Natural killer cell (primary cell): ENCODE measurements around the gene POLK. TPM values are rescaled to one million over a fixed set of nuclear protein-coding genes. Genes with fewer than 3 reads are reported as not detected.

Experiments
- ATAC-seq, 3 donors: fragments of 150-1000 bp in 2 of 3; fragments of 200-7000 bp in 1 of 3; cut with Tn5 transposase; 1 replicate in 1 of 3; 2 replicates in 2 of 3; pipeline ENCODE4 v1.10.0; 2021; ENCODE audit warnings: mild to moderate bottlenecking in 2 of 3, moderate library complexity in 2 of 3
- DNase-seq, 2 donors: peaks; one replicate each; pipeline versions ENCODE4 v3.0.0 to v3.0.0-alpha.2; 2013 to 2021; ENCODE audit warnings: mixed read lengths in 1 of 2
- H3K27ac ChIP-seq: one replicate; pipeline ENCODE4 v1.5.1; 2013; ENCODE audit warnings: mild to moderate bottlenecking, low read length
- H3K27me3 ChIP-seq: one replicate; pipeline ENCODE4 v1.6.1; 2013; ENCODE audit warnings: low read length; ENCODE audit not compliant: control insufficient read depth, insufficient read depth
- H3K36me3 ChIP-seq: one replicate; pipeline ENCODE4 v1.6.1; 2013; ENCODE audit warnings: low read length; ENCODE audit not compliant: control insufficient read depth, insufficient read depth
- H3K4me1 ChIP-seq: one replicate; pipeline ENCODE4 v1.6.1; 2013; ENCODE audit warnings: low read length; ENCODE audit not compliant: control insufficient read depth, insufficient read depth
- H3K4me3 ChIP-seq: one replicate; pipeline ENCODE4 v1.5.1; 2013; ENCODE audit warnings: low read length
- H3K9me3 ChIP-seq: one replicate; pipeline ENCODE4 v1.6.1; 2013; ENCODE audit warnings: low read length; ENCODE audit not compliant: control insufficient read depth, insufficient read depth
- H3K27ac Mint-ChIP-seq, 2 donors: one replicate each; pipeline ENCODE4 v1.8.0; 2022; ENCODE audit warnings: mild to moderate bottlenecking in 2 of 2, mixed read lengths in 2 of 2, moderate library complexity in 1 of 2
- H3K27me3 Mint-ChIP-seq, 2 donors: one replicate each; pipeline ENCODE4 v1.8.0; 2022; ENCODE audit warnings: low read depth in 2 of 2, mixed read lengths in 2 of 2
- H3K36me3 Mint-ChIP-seq: one replicate; pipeline ENCODE4 v1.8.0; 2022; ENCODE audit warnings: mixed read lengths
- H3K4me1 Mint-ChIP-seq, 2 donors: one replicate each; pipeline ENCODE4 v1.8.0; 2022; ENCODE audit warnings: mixed read lengths in 2 of 2
- H3K4me3 Mint-ChIP-seq: one replicate; pipeline ENCODE4 v1.8.0; 2022; ENCODE audit warnings: mild to moderate bottlenecking, moderate library complexity, mixed read lengths
- H3K9me3 Mint-ChIP-seq, 2 donors: one replicate each; pipeline ENCODE4 v1.8.0; 2022; ENCODE audit warnings: mixed read lengths in 2 of 2
- CTCF ChIP-seq: fragments of 200-600 bp; IDR thresholded peaks from one replicate; pipeline ENCODE4 v1.8.0; 2022; ENCODE audit warnings: antibody characterized with exemption
- WGBS: methylation state at CpG from one replicate; pipeline ENCODE4 v1.1.7; 2013; ENCODE audit warnings: missing lambda C conversion rate; ENCODE audit not compliant: insufficient coverage; 5-methylcytosine and 5-hydroxymethylcytosine counted together
- intact Hi-C: fragments of 100-400 bp; cut with micrococcal nuclease; formaldehyde crosslinking; loops from one replicate; pipeline ENCODE4 v1.14.2; 2022
- total RNA-seq, 4 donors: library from RNA; stranded (reverse); fragments of 120-200 nt in 1 of 4; gene quantifications; one replicate each; pipeline versions ENCODE4 v1.2.3 to v1.2.4, GENCODE V29; 2013 to 2022

Gene POLK
- total RNA-seq = 10 to 100 TPM; 16.8 to 21.5 (median 21.4) TPM
- total RNA-seq (2013) = 50.7 TPM

GRCh38 chr5:75511435-75512382, at the start of gene POLK, which contains the start of gene CERT1:
Gene POLK, plus strand, starts transcription at chr5:75511891.
Gene CERT1, minus strand, starts transcription at chr5:75511629. Its CDS starts 422 bp downstream, at chr5:75511207.
- peaks cover 14% of the 10 kb centered on the region for H3K4me1 ChIP-seq
- H3K4me3 ChIP-seq = peak within 1 kb of the TSS; percentile 62
- DNase-seq = peak; percentile 80 to 95
- H3K27me3 Mint-ChIP-seq = no peaks in the 10 kb centered on the region
- peaks cover 51% of the 10 kb centered on the region in 2 donors for H3K4me1 Mint-ChIP-seq
- no peaks in the 10 kb centered on the region for H3K9me3 ChIP-seq
- H3K27ac Mint-ChIP-seq = peak within 1 kb of the TSS; percentile 86 to 92
- no peaks in the 10 kb centered on the region for H3K36me3 Mint-ChIP-seq
- ATAC-seq = peak; percentile 86 to 94 (median 87)
- peak within 1 kb of the TSS; percentile 79 for H3K27ac ChIP-seq
- H3K4me3 Mint-ChIP-seq = peak within 1 kb of the TSS; percentile 96
- H3K36me3 ChIP-seq = no peaks in the 10 kb centered on the region
- no peaks in the 10 kb centered on the region for H3K27me3 ChIP-seq
- no peaks in the 10 kb centered on the region for H3K9me3 Mint-ChIP-seq
- intact Hi-C loops = loop anchor here (1.0 to 10.0 kb wide), 4 partner anchors 163 to 1947 kb away; partner anchors contain the start of genes ANKRA2, HMGCR, POC5 and UTP15
- no peak for TF ChIP-seq CTCF
- WGBS = under 1% methylated on average over 56 of the region's 71 CpGs

DNA sequence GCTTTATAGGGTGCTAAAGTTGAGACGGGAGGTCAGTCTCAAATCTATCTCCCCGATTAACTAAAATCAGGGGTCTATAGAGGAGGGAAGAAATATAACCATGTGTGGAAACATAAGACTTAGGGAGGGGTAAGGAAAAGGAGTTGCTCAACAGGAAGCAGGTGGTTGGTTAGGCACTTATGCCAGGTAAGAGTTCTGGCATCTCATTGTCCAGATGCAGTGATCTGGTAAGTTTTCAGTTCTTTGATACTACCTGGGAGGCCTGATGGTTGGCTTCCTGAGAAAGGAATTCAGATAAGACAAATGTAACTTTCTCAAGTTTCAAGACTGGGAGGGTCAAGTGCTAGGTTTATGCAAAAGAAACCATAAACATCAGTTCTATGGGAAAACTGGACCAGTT, 48.0 kb upstream of the POLK start:
- intact Hi-C loops = no loop called here
- no peaks in the 10 kb centered on the region for H3K27me3 Mint-ChIP-seq
- no peaks in the 10 kb centered on the region for H3K27me3 ChIP-seq
- H3K36me3 ChIP-seq = no peaks in the 10 kb centered on the region
- DNase-seq = no peak
- WGBS = 97% methylated on average over 2 of the region's 2 CpGs
- peaks cover 6% of the 10 kb centered on the region for H3K9me3 ChIP-seq
- peaks cover 4% of the 10 kb centered on the region for H3K36me3 Mint-ChIP-seq
- no peak for TF ChIP-seq CTCF
- H3K4me1 ChIP-seq = peaks cover 2% of the 10 kb centered on the region
- peak overlapping the region; percentile 1 to 19 for H3K27ac Mint-ChIP-seq
- peaks cover under 1 to 2% of the 10 kb centered on the region in 2 donors for H3K9me3 Mint-ChIP-seq
- H3K4me3 Mint-ChIP-seq = no peak overlapping the region
- H3K4me1 Mint-ChIP-seq = peaks cover 61 to 62% of the 10 kb centered on the region in 2 donors
- ATAC-seq = peak in 1 of 3 donors; percentile 21
- H3K27ac ChIP-seq = no peak overlapping the region
- H3K4me3 ChIP-seq = no peak overlapping the region

GRCh38 chr5:75465480-75465879, 46.2 kb upstream of the POLK start:
- Histone ChIP-seq H3K4me1 (peaks cover 2% of the 10 kb centered on the region), H3K27ac (no peak overlapping the region), H3K27me3 (no peaks in the 10 kb centered on the region), H3K9me3 (peaks cover 6% of the 10 kb centered on the region), H3K36me3 (no peaks in the 10 kb centered on the region), H3K4me3 (no peak overlapping the region)
- Mint-ChIP-seq H3K27me3 (no peaks in the 10 kb centered on the region), H3K27ac (peak overlapping the region in 1 of 2 donors; percentile 23), H3K9me3 (peaks cover 8 to 13% of the 10 kb centered on the region in 2 donors), H3K4me1 (peaks cover 61 to 66% of the 10 kb centered on the region in 2 donors), H3K4me3 (no peak overlapping the region), H3K36me3 (peaks cover 21% of the 10 kb centered on the region)
- 100% methylated on average over 1 of the region's 1 CpG for WGBS
- intact Hi-C loops = no loop called here
- DNase-seq (no peak), ATAC-seq (no peak)
- no peak for TF ChIP-seq CTCF
